GM21515 (cell line): ENCODE results near the gene ZNF407.

Experiments used
- ATAC-seq: cut with Tn5 transposase; IDR thresholded peaks from one replicate; pipeline ENCODE4 v1.9.1; 2021; ENCODE audit not compliant: unreplicated experiment

The ZNF407 gene

GRCh38 chr18:75109319-75109691 lies 511.6 kb downstream of the ZNF407 start:
- no peak for ATAC-seq

GRCh38 chr18:75109819-75110218 lies 512.1 kb downstream of the ZNF407 start:
- no peak for ATAC-seq

DNA sequence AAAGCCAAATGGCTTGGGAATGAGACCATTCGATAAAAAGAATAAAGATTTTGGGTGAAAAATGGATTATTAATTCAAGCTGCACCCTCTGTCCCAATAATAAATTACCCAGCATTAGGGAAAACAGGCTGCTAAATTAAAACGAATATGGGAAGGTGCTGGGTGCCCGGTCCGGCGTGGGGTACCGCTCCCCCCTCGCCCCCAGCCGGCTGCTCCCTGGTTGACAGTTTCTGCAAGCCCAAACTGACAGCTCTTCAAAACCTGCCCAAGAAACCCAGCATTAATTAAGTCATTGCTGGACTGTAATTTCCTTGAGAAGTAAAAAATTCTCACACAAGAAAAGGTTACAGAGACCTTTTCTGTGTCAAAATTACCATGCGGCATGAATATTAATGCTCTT lies 512.6 kb downstream of the ZNF407 start:
- ATAC-seq: no peak

- no peak for ATAC-seq
Measured at GRCh38 chr18:75110846-75111415, 513.3 kb downstream of the ZNF407 start.

DNA sequence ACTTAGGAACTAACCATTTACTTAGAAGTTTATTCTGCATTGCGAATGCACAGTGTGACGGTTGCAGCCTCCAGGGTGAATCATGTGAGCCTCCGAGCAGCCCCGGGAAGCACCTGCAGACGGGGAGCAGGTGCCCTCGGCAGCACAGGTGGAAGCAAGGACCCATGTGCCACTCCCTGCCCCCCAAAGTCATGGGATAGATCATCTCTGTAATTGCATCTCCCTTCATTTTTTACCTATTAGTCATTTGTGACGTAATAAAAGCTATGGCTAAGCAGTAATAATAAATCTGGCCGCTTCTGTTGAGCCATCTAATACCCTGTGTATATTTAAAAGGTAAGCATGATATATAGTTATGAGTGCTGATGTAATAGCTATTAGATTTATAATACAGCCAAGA lies 514.1 kb downstream of the ZNF407 start:
- no peak for ATAC-seq

GRCh38 chr18:75112186-75113096 lies 514.8 kb downstream of the ZNF407 start:
- no peak for ATAC-seq

DNA sequence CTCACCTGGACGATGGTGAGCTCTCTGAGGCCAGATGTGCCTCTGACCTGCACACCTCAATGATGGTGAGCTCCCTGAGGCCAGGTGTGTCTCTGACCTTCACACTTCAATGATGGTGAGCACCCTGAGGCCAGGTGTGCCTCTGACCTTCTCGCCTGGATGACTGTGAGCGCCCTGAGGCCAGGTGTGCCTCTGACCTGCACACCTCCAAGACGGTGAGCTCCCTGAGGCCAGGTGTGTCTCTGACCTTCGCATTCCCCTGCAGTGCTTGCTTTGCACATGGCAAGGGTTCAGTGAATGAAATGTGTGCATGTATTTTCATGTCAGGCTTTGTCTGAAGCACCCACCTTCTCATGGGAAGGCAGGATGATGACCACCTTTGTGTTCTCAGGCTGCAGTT lies 515.8 kb downstream of the ZNF407 start:
- ATAC-seq: no peak

GRCh38 chr18:75114231-75114764 lies 516.6 kb downstream of the ZNF407 start:
- ATAC-seq: no peak
